OCI-LY3 (cell line): Measurements from ENCODE around the gene PAK1.

ENCODE experiments used
- CTCF ChIP-seq: fragments of 200-600, 300-600 bp; sonication (generic); IDR thresholded peaks from 2 replicates; pipeline ENCODE4 v1.5.1; 2014; ENCODE audit warnings: antibody characterized with exemption, low read length, low read depth
- EZH2phosphoT487 ChIP-seq: fragments of 200-600 bp; shearing (Covaris generic); IDR thresholded peaks from 2 replicates; pipeline ENCODE4 v1.6.1; 2018; ENCODE audit warnings: antibody characterized with exemption, mixed run types, low read depth

- no peak for TF ChIP-seq CTCF
- TF ChIP-seq EZH2phosphoT487: no peak
These were observed 18.2 kb downstream of the PAK1 start for GRCh38 chr11:77455740-77456139.
